Fibroblast of mammary gland (primary cell): Measurements from ENCODE around the gene WFDC2.

ENCODE experiments used
- DNase-seq: peaks from one replicate; pipeline ENCODE4 v3.0.0-alpha.2; 2010; ENCODE audit warnings: low read depth
- H3K4me3 ChIP-seq: 2 replicates; pipeline ENCODE4 v1.5.1; 2011; ENCODE audit warnings: low read depth, mild to moderate bottlenecking, low read length, moderate library complexity; ENCODE audit not compliant: control insufficient read depth
- TF ChIP-seq, protein P1 (sequence below): conservative IDR thresholded peaks from 2 replicates; pipeline ENCODE4 v1.5.1; 2011; ENCODE audit warnings: low read depth, low read length, inconsistent platforms; ENCODE audit not compliant: control insufficient read depth, insufficient read depth

WFDC2 gene, protein sequence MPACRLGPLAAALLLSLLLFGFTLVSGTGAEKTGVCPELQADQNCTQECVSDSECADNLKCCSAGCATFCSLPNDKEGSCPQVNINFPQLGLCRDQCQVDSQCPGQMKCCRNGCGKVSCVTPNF

DNA sequence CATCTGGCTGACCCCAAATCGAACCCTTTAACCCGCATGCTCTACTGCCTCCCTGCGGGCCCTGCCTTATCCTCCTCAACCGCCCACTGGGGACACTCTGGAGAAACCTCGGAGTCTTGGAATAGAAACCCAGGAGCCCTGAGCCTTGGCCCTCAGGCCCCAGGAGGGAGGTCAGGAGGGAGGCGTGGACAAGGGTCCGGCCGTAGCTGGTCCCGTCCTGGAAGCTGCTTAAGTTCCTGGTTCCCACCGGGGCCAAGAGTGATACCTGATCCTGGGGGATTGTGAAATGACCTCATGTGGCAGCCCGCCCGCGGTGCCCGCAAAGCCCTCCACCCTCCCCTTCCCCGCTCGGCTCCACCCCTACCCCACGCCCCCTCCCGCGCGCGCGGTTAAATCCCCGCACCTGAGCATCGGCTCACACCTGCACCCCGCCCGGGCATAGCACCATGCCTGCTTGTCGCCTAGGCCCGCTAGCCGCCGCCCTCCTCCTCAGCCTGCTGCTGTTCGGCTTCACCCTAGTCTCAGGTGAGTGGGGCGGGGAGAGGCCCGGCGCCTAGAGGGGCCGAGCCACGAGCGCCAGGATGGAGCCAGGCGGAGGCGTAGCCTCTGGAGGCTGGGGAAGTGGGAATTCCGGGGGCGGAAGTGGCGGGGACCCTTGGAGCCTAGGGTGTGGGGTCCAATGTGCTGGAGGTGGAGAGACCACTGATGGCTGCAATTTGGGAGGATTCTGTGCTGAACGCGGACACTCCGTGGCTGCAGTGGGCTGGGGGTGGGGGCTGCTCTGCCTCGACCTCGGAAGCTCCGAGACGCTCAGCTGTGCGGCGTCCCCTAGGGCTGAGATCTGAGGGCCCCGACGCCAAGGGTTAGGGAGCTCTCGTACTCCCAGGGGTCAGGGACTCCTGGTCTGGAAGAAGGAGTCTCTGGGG, at the start of gene WFDC2:
WFDC2 (plus strand) TSS at position 418 of the 926 bp plus-strand sequence; CDS start at position 447, 29 bp downstream.
- TF ChIP-seq, protein P1, sequence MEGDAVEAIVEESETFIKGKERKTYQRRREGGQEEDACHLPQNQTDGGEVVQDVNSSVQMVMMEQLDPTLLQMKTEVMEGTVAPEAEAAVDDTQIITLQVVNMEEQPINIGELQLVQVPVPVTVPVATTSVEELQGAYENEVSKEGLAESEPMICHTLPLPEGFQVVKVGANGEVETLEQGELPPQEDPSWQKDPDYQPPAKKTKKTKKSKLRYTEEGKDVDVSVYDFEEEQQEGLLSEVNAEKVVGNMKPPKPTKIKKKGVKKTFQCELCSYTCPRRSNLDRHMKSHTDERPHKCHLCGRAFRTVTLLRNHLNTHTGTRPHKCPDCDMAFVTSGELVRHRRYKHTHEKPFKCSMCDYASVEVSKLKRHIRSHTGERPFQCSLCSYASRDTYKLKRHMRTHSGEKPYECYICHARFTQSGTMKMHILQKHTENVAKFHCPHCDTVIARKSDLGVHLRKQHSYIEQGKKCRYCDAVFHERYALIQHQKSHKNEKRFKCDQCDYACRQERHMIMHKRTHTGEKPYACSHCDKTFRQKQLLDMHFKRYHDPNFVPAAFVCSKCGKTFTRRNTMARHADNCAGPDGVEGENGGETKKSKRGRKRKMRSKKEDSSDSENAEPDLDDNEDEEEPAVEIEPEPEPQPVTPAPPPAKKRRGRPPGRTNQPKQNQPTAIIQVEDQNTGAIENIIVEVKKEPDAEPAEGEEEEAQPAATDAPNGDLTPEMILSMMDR = no peak
- DNase-seq = no peak
- H3K4me3 ChIP-seq = peak within 1 kb of the TSS; percentile 9

DNA sequence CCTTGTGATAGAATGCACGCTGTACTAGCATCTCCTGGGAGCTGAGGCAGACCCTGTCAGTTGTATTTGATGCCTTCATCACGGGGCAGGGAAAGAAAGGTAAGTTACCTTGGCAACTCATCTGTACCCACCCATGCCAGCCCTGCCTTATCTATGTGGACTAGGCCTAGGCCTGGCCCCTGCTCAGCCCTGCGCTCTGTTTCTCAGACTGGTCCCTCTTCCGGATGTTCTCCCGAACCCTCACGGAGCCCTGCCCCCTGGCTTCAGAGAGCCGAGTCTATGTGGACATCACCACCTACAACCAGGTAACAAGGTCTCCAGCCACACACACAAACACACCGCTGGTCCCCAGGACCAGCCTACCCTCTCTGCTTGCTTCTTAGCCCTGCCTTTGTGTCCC, 49.4 kb upstream of the WFDC2 start:
- no peak for DNase-seq
- no peak overlapping the region for H3K4me3 ChIP-seq
- TF ChIP-seq, protein P1 = no peak

DNA sequence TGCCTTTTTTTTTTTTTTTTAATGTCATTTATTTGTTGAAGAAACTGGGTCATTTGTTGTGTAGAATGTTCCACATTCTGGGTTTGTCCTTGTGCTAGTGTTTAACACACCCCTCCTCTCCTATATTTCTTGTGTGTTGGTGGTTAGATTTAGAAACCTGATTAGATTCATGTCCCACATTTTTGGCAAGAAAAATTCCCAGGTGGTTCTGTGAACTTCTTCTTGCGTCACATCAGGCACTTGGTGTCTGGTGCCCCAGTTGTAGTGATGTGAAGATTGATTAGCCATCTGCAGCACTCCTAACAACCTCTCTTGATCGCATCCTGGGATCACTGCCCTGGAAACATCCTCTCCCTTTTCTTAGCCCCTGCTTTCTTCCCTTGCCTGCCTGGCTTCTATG, 45.9 kb upstream of the WFDC2 start:
- H3K4me3 ChIP-seq = no peak overlapping the region
- TF ChIP-seq, protein P1 = no peak
- DNase-seq = no peak

DNA sequence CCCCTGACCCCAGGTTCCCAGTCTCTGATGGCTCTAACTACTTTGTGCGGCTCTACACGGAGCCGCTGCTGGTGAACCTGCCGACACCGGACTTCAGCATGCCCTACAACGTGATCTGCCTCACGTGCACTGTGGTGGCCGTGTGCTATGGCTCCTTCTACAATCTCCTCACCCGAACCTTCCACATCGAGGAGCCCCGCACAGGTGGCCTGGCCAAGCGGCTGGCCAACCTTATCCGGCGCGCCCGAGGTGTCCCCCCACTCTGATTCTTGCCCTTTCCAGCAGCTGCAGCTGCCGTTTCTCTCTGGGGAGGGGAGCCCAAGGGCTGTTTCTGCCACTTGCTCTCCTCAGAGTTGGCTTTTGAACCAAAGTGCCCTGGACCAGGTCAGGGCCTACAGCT, 44.0 kb upstream of the WFDC2 start:
- no peak for DNase-seq
- H3K4me3 ChIP-seq = no peak overlapping the region
- TF ChIP-seq, protein P1 = no peak

DNA sequence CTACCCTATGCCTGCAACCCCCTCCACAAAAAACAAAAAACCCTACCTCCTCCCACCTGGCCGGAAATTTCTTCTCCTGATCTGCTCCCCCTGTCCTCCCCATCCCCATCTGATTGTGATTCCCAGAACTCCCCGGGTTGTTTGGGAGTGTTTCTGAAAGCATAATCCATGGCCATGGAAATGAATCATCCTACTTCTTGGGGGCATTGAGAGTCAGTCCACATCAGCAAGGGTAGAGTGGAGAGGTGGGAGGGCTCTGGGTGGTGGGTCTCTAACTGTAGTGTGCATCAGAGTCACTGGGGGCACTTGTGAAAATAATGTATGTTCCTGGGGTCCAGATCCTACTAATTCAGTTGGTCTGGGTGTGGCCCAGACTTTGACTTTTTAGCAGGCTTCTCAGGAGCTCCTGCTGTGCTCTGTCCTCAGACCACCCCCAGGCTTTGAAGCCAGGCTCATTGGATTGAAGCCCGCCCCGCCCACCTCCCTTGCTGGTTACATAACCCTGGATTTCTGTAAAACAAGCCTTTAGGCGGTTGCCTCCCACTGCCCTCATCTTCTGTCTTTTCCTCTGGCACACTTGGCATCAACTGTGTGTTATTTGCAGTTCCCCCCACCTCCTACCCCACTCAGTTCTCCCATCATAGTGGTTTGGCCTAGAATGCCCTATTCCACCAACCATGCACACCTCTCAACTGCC, 43.1 kb upstream of the WFDC2 start:
- H3K4me3 ChIP-seq = no peak overlapping the region
- TF ChIP-seq, protein P1 = no peak
- no peak for DNase-seq

DNA sequence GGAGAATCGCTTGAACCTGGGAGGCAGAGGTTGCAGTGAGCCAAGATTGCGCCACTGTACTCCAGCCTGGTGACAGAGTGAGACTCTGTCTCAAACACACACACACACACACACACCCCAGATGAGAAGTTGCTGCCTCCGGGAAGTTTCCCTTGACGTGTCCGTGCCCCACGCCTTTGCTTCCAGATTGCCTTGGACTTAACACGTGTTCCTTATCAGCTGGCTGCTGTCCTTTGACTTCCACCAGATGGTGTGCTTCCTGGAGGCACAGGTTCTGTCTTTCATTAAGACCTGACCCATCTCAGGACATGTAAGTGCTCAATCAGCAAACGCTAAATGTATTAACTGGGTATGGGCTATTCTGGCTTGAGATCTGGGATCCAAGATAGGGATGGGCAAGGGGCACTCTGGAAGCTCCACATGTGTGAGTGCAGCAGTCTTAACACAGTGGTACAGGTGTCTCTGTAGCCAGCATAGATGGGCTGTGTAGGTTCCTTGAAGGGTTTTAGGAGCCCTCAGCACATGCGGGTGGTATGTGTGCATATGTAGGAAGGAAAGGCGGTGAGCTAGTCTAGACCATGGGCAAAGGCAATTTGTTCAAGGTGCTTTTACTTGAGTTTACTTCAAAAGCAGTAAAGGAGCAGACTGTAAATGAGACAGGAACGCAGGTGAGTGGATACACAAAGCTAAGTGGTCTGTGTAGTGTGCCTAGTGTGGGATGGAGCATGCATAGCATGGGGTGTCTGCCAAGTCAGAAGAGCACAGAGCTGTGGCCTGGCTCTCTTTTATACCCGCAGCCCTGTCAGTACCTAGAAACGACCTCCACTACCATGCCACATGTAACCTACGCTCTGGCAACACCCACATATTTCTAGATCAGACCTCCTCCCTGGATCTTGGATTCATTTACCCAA, 42.1 kb upstream of the WFDC2 start:
- TF ChIP-seq, protein P1 = no peak
- no peak overlapping the region for H3K4me3 ChIP-seq
- peak; percentile 22 for DNase-seq
